WTC11 (cell line): ENCODE data around the gene IRAK4.

Experiments
- ATF1 ChIP-seq: sonication (generic); formaldehyde crosslinking; IDR thresholded peaks from 2 replicates; pipeline ENCODE4 v1.8.1; 2023; ENCODE audit warnings: mild to moderate bottlenecking, moderate library complexity, missing genetic modification reagents
- CREB1 ChIP-seq: sonication (generic); formaldehyde crosslinking; IDR thresholded peaks from 2 replicates; pipeline ENCODE4 v1.8.0; 2023; ENCODE audit warnings: mild to moderate bottlenecking, missing genetic modification reagents
- ESRRA ChIP-seq: sonication (generic); formaldehyde crosslinking; IDR thresholded peaks from 2 replicates; pipeline ENCODE4 v1.8.1; 2022; ENCODE audit warnings: mild to moderate bottlenecking, missing genetic modification reagents, borderline replicate concordance
- JUN ChIP-seq: sonication (generic); formaldehyde crosslinking; IDR thresholded peaks from 2 replicates; pipeline ENCODE4 v1.8.0; 2023; ENCODE audit warnings: mild to moderate bottlenecking, missing genetic modification reagents
- NFE2L1 ChIP-seq: sonication (generic); formaldehyde crosslinking; IDR thresholded peaks from 2 replicates; pipeline ENCODE4 v1.8.1; 2023; ENCODE audit warnings: missing genetic modification reagents
- PRRX2 ChIP-seq: fragments of 250-450 bp; sonication (Bioruptor Pico); IDR thresholded peaks from 2 replicates; pipeline ENCODE4 v1.8.0; 2021; ENCODE audit warnings: mild to moderate bottlenecking
- TF ChIP-seq, protein P1 (sequence below): fragments of 200-600 bp; IDR thresholded peaks from 2 replicates; pipeline ENCODE4 v1.8.0; 2022; ENCODE audit warnings: antibody characterized with exemption
- TF ChIP-seq, protein P2 (sequence below): sonication (generic); formaldehyde crosslinking; IDR thresholded peaks from 2 replicates; pipeline ENCODE4 v1.8.0; 2022; ENCODE audit warnings: mild to moderate bottlenecking, missing genetic modification reagents
- TF ChIP-seq, protein P3 (sequence below): sonication (generic); formaldehyde crosslinking; IDR thresholded peaks from 2 replicates; pipeline ENCODE4 v1.8.0; 2022; ENCODE audit warnings: mild to moderate bottlenecking, missing genetic modification reagents
- TF ChIP-seq, protein P4 (sequence below): sonication (generic); formaldehyde crosslinking; IDR thresholded peaks from 2 replicates; pipeline ENCODE4 v1.8.0; 2022; ENCODE audit warnings: mild to moderate bottlenecking, missing genetic modification reagents
- TF ChIP-seq, protein P5 (sequence below): fragments of 250-450 bp; sonication (Bioruptor Pico); IDR thresholded peaks from 2 replicates; pipeline ENCODE4 v1.8.0; 2021; ENCODE audit warnings: mild to moderate bottlenecking
- TF ChIP-seq, protein P6 (sequence below): sonication (generic); formaldehyde crosslinking; IDR thresholded peaks from 2 replicates; pipeline ENCODE4 v1.8.1; 2022; ENCODE audit warnings: low read depth, mild to moderate bottlenecking, moderate library complexity, missing genetic modification reagents, borderline replicate concordance

DNA sequence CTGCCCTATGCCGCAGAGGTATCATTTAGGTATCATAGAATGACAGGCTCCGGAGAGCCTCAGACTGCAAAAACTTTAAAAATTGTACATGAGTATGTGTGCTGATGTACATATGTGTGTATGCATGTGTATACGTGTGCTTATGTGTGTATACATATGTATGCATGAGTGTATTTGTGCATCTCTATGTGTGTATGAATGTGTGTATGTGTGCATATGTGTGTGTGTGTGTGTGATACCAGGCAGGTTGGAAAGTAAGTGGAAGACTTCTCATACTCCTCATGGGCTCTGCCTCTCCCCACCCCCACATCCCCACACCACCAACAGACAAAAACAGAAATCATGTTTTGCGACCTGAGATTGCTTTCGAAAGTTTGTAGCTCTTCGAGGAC, 76.5 kb downstream of the IRAK4 start:
- TF ChIP-seq NFE2L1 (CRISPR knock-in tag), result no peak
- TF ChIP-seq, protein P1, sequence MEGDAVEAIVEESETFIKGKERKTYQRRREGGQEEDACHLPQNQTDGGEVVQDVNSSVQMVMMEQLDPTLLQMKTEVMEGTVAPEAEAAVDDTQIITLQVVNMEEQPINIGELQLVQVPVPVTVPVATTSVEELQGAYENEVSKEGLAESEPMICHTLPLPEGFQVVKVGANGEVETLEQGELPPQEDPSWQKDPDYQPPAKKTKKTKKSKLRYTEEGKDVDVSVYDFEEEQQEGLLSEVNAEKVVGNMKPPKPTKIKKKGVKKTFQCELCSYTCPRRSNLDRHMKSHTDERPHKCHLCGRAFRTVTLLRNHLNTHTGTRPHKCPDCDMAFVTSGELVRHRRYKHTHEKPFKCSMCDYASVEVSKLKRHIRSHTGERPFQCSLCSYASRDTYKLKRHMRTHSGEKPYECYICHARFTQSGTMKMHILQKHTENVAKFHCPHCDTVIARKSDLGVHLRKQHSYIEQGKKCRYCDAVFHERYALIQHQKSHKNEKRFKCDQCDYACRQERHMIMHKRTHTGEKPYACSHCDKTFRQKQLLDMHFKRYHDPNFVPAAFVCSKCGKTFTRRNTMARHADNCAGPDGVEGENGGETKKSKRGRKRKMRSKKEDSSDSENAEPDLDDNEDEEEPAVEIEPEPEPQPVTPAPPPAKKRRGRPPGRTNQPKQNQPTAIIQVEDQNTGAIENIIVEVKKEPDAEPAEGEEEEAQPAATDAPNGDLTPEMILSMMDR, result no peak
- no peak for TF ChIP-seq ATF1 (CRISPR knock-in tag)
- TF ChIP-seq, protein P2, sequence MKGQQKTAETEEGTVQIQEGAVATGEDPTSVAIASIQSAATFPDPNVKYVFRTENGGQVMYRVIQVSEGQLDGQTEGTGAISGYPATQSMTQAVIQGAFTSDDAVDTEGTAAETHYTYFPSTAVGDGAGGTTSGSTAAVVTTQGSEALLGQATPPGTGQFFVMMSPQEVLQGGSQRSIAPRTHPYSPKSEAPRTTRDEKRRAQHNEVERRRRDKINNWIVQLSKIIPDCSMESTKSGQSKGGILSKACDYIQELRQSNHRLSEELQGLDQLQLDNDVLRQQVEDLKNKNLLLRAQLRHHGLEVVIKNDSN, result no peak
- TF ChIP-seq, protein P3, sequence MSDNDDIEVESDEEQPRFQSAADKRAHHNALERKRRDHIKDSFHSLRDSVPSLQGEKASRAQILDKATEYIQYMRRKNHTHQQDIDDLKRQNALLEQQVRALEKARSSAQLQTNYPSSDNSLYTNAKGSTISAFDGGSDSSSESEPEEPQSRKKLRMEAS (CRISPR knock-in tag), result no peak
- TF ChIP-seq, protein P4, sequence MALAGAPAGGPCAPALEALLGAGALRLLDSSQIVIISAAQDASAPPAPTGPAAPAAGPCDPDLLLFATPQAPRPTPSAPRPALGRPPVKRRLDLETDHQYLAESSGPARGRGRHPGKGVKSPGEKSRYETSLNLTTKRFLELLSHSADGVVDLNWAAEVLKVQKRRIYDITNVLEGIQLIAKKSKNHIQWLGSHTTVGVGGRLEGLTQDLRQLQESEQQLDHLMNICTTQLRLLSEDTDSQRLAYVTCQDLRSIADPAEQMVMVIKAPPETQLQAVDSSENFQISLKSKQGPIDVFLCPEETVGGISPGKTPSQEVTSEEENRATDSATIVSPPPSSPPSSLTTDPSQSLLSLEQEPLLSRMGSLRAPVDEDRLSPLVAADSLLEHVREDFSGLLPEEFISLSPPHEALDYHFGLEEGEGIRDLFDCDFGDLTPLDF (CRISPR knock-in tag), result no peak
- TF ChIP-seq CREB1 (CRISPR knock-in tag), result no peak
- no peak for TF ChIP-seq PRRX2
- TF ChIP-seq JUN (CRISPR knock-in tag), result no peak
- TF ChIP-seq, protein P5, sequence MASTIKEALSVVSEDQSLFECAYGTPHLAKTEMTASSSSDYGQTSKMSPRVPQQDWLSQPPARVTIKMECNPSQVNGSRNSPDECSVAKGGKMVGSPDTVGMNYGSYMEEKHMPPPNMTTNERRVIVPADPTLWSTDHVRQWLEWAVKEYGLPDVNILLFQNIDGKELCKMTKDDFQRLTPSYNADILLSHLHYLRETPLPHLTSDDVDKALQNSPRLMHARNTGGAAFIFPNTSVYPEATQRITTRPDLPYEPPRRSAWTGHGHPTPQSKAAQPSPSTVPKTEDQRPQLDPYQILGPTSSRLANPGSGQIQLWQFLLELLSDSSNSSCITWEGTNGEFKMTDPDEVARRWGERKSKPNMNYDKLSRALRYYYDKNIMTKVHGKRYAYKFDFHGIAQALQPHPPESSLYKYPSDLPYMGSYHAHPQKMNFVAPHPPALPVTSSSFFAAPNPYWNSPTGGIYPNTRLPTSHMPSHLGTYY (CRISPR knock-in tag), result no peak
- TF ChIP-seq ESRRA (CRISPR knock-in tag), result no peak
- TF ChIP-seq, protein P6, sequence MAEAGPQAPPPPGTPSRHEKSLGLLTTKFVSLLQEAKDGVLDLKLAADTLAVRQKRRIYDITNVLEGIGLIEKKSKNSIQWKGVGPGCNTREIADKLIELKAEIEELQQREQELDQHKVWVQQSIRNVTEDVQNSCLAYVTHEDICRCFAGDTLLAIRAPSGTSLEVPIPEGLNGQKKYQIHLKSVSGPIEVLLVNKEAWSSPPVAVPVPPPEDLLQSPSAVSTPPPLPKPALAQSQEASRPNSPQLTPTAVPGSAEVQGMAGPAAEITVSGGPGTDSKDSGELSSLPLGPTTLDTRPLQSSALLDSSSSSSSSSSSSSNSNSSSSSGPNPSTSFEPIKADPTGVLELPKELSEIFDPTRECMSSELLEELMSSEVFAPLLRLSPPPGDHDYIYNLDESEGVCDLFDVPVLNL (CRISPR knock-in tag), result no peak
